Liver (tissue), 3 donors: ENCODE data around the gene DLK2.

ENCODE experiments used
- CTCF ChIP-seq: fragments of 150-350 bp; IDR thresholded peaks from 2 replicates; pipeline ENCODE4 v1.5.1; 2017; ENCODE audit warnings: improper control_type of control experiment, low read depth, low read length; ENCODE audit not compliant: missing input control
- HNF4G ChIP-seq: IDR thresholded peaks from 2 replicates; pipeline ENCODE4 v1.6.1; 2016; ENCODE audit warnings: antibody characterized with exemption
- TAF1 ChIP-seq: conservative IDR thresholded peaks from 2 replicates; pipeline ENCODE4 v1.6.1; 2016; ENCODE audit warnings: antibody characterized with exemption, mild to moderate bottlenecking
- donor health status: healthy.
- donor health status: healthy.

GRCh38 chr6:43450699-43451131, 4.6 kb downstream of the DLK2 start:
- TF ChIP-seq HNF4G (no peak), CTCF (no peak), TAF1 (no peak)
